Esophagus squamous epithelium (tissue), 5 donors: ENCODE results near the gene KRTAP19-8. TPM values are rescaled to one million over a fixed set of nuclear protein-coding genes. Genes with fewer than 3 reads are reported as not detected.

Source experiments
- DNase-seq: peaks from one replicate; lab custom pipeline; 2025; lab: John Stamatoyannopoulos, UW
- H3K27ac ChIP-seq, 4 donors: fragments of 200-600 bp; sonication (generic); one replicate each; pipeline ENCODE4 v1.5.1; 2016 to 2019; ENCODE audit warnings: mild to moderate bottlenecking in 1 of 4
- H3K27me3 ChIP-seq, 4 donors: fragments of 200-600 bp; sonication (generic); 1 replicate in 3 of 4; 2 replicates in 1 of 4; pipeline versions ENCODE4 v1.5.1 to v1.6.0; 2017 to 2021; ENCODE audit warnings: antibody characterized with exemption in 1 of 4
- H3K36me3 ChIP-seq, 3 donors: fragments of 200-600 bp; sonication (generic); one replicate each; pipeline ENCODE4 v1.5.1; 2016 to 2019
- H3K4me1 ChIP-seq, 3 donors: fragments of 200-600 bp; sonication (generic); one replicate each; pipeline ENCODE4 v1.5.1; 2017 to 2019
- H3K4me3 ChIP-seq, 4 donors: fragments of 200-600 bp; sonication (generic); 1 replicate in 3 of 4; 2 replicates in 1 of 4; pipeline ENCODE4 v1.5.1; 2016 to 2019; ENCODE audit warnings: mild to moderate bottlenecking in 2 of 4, moderate library complexity in 1 of 4
- H3K9me3 ChIP-seq, 3 donors: fragments of 200-600 bp; sonication (generic); one replicate each; pipeline ENCODE4 v1.5.1; 2016 to 2019
- POLR2A ChIP-seq, 4 donors: fragments of 450-650 bp; IDR thresholded peaks; one replicate each; pipeline ENCODE4 v1.6.1; 2017; ENCODE audit warnings: antibody characterized with exemption in 4 of 4, mild to moderate bottlenecking in 4 of 4, moderate library complexity in 3 of 4
- WGBS, 2 donors: methylation state at CpG; one replicate each; pipeline ENCODE4 v1.1.5; 2018; 5-methylcytosine and 5-hydroxymethylcytosine counted together
- intact Hi-C: fragments of 100-400 bp; cut with DNase I; formaldehyde crosslinking; loops from one replicate; pipeline ENCODE4 v1.15.0; 2022
- total RNA-seq, 4 donors: library from RNA; depleted of rRNA; stranded (reverse); fragments of >200 nt; gene quantifications; one replicate each; pipeline ENCODE4 v1.1.0, GENCODE V29; 2016
- TF ChIP-seq, protein P1 (sequence below), 6 experiments: fragments of 450-650 bp in 4 of 6; fragments of 200-600 bp in 2 of 6; sonication (generic) in 2 of 6; IDR thresholded peaks; one replicate each; pipeline ENCODE4 v1.5.1; 2016 to 2019; ENCODE audit warnings: antibody characterized with exemption in 6 of 6, mild to moderate bottlenecking in 4 of 6, moderate library complexity in 4 of 6
- donor health status: DM: yes; HTN: yes; CAD: no.

KRTAP19-8 gene
- total RNA-seq, 4 donors from 2014 or later, result not detected

DNA sequence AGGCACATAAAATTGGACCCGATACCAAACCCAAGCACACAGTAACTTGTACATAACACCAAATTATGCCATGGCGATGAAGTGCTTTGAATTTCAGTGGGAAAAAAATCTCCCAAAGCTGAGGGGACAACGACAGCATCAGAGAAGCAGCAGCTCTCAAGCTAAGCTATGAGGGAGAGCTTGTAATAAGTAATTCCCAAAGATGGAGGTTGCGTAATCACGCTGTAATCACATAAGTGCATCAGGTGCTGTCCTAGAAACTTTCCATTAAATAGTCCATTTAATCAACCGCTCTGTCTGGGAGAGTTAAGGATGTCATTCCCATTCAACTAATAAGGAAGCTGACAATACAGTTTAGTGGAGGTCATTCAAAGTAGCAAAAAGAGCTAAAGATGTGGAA lies 37.6 kb upstream of the KRTAP19-8 start:
- no peak for DNase-seq
- Histone ChIP-seq H3K4me3 (no peak overlapping the region), H3K27me3 (no peaks in the 10 kb centered on the region), H3K4me1 (no peaks in the 10 kb centered on the region), H3K9me3 (no peaks in the 10 kb centered on the region), H3K27ac (no peak overlapping the region), H3K36me3 (no peaks in the 10 kb centered on the region)
- 90 to 92% methylated on average over 6 of the region's 6 CpGs for WGBS, 2 donors
- intact Hi-C loops, result no loop called here
- TF ChIP-seq, protein P1, sequence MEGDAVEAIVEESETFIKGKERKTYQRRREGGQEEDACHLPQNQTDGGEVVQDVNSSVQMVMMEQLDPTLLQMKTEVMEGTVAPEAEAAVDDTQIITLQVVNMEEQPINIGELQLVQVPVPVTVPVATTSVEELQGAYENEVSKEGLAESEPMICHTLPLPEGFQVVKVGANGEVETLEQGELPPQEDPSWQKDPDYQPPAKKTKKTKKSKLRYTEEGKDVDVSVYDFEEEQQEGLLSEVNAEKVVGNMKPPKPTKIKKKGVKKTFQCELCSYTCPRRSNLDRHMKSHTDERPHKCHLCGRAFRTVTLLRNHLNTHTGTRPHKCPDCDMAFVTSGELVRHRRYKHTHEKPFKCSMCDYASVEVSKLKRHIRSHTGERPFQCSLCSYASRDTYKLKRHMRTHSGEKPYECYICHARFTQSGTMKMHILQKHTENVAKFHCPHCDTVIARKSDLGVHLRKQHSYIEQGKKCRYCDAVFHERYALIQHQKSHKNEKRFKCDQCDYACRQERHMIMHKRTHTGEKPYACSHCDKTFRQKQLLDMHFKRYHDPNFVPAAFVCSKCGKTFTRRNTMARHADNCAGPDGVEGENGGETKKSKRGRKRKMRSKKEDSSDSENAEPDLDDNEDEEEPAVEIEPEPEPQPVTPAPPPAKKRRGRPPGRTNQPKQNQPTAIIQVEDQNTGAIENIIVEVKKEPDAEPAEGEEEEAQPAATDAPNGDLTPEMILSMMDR (IDR thresholded peaks at IDR 0.05), result no peak
- no peak for TF ChIP-seq POLR2A (IDR thresholded peaks at IDR 0.05)

DNA sequence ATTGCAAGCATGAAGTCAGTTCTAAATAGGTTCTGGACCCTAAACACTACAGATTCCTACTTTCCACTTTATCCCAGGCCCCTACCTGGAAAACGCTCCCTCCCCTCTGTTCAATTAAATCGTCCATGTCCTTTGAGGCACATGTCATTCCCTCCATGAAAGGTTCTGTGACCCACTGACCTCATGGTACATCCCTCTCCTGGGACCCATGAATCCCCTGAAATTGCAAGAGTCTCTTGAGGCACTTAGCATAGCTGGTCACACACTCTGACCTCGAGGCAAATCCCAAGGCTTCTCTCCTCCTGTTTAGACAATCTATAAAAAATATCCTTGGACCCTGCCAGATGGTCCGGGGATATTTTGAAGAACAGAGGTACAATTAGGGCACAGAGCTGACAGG lies 34.3 kb upstream of the KRTAP19-8 start:
- 58 to 59% methylated on average over 4 of the region's 4 CpGs for WGBS, 2 donors
- H3K27ac ChIP-seq, result no peak overlapping the region
- H3K9me3 ChIP-seq, result no peaks in the 10 kb centered on the region
- H3K36me3 ChIP-seq, result no peaks in the 10 kb centered on the region
- H3K4me1 ChIP-seq, result no peaks in the 10 kb centered on the region
- no peak for TF ChIP-seq POLR2A (IDR thresholded peaks at IDR 0.05)
- DNase-seq, result no peak
- no peaks in the 10 kb centered on the region for H3K27me3 ChIP-seq
- intact Hi-C loops, result no loop called here
- no peak overlapping the region for H3K4me3 ChIP-seq

DNA sequence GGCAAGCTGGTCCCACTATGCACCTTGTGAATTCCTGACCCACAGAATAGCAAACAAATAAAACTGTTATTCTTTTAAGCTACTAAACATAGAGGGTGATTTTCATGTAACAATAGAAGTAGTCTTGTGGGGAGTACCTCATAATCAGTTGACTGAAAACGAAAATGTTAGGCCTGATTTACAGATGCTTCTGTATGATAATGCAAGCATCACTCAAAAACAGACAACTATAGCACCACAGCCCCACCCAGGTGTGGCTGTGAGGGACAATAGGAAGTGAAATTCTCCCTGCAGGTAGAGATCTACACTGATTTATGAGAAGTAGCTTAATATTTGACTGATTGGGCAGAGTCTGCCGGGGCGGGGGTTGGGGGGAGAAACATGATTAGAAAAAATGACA lies 26.5 kb upstream of the KRTAP19-8 start:
- H3K36me3 ChIP-seq, result no peaks in the 10 kb centered on the region
- DNase-seq, result no peak
- intact Hi-C loops, result no loop called here
- WGBS, 2 donors, result 54 to 59% methylated on average over 3 of the region's 3 CpGs
- TF ChIP-seq, protein P1 (IDR thresholded peaks at IDR 0.05), result no peak
- no peak for TF ChIP-seq POLR2A (IDR thresholded peaks at IDR 0.05)
- no peaks in the 10 kb centered on the region for H3K4me1 ChIP-seq
- H3K27me3 ChIP-seq, result no peaks in the 10 kb centered on the region
- H3K27ac ChIP-seq, result no peak overlapping the region
- H3K4me3 ChIP-seq, result no peak overlapping the region
- no peaks in the 10 kb centered on the region for H3K9me3 ChIP-seq

DNA sequence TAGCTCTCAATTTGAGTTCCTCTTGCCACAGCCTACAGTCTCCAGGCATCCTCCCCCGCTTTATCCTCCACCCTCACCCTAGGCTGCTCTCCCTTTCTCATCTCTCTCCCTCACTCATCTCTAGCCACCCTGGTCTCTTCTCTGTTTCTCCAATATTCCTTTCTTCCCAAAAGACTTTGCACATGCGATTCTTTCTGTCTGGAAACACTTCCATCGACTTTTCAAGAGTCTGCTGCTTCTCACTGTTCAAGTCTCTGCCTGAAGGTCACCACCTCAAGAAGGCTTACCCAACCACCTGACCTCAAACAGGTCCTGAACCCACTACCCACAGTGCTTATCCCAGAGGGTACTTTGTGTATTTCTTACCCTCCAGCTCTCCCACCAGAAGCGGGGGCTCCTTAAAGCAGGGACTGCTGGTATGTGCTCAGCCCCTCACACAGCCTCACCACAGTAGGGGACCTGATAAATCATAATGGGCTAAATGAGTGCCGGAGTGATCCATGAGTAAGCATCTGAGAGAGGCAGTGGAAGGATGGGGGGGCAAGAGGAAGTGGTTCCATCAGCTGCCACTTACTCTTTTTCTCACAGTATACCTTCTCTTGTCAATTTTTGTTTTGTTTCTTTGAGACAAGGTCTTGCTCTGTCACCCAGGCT lies 14.3 kb upstream of the KRTAP19-8 start:
- Histone ChIP-seq H3K9me3 (no peaks in the 10 kb centered on the region), H3K4me3 (no peak overlapping the region), H3K27ac (no peak overlapping the region), H3K36me3 (no peaks in the 10 kb centered on the region), H3K27me3 (no peaks in the 10 kb centered on the region), H3K4me1 (no peaks in the 10 kb centered on the region)
- intact Hi-C loops, result no loop called here
- no peak for DNase-seq
- 77 to 84% methylated on average over 4 to 5 of the region's 5 CpGs for WGBS, 2 donors
- TF ChIP-seq POLR2A (IDR thresholded peaks at IDR 0.05), result no peak
- TF ChIP-seq, protein P1 (IDR thresholded peaks at IDR 0.05), result no peak

DNA sequence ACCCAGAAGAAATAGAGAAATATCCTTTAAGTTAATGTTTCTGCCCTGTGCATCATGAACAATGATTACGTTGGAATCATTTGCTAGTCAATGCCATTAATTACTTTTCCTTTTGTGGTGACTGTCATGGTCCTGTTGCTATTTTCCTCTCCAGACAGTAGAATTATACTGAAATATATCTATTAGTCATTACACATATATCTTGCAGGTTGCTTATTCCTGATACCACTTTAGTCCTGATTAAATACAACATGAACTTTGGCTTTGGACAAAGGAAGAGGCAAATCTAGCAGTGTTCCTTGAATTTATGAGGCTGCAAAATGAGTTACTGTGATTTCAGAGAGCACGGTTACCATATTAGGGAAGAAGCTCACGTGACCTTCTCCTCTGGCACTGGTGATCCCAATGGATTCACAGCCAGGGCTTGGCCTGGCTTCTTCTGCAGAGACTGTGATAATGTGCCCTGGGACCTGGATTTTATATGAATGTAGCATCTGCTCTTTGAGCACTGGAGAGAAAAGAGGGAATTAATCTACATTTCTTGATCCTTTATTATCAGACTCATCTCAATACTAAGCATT lies 12.4 kb upstream of the KRTAP19-8 start:
- no peaks in the 10 kb centered on the region for H3K27me3 ChIP-seq
- no peaks in the 10 kb centered on the region for H3K4me1 ChIP-seq
- TF ChIP-seq, protein P1 (IDR thresholded peaks at IDR 0.05), result no peak
- TF ChIP-seq POLR2A (IDR thresholded peaks at IDR 0.05), result no peak
- H3K27ac ChIP-seq, result no peak overlapping the region
- WGBS, 2 donors, result 66 to 88% methylated on average over 3 of the region's 3 CpGs
- no peaks in the 10 kb centered on the region for H3K9me3 ChIP-seq
- no peak for DNase-seq
- no peak overlapping the region for H3K4me3 ChIP-seq
- H3K36me3 ChIP-seq, result no peaks in the 10 kb centered on the region
- intact Hi-C loops, result no loop called here
